SHP77 (cell line): ENCODE data around the gene SETD3.

Source experiments
- DNase-seq, 2 experiments: peaks; one replicate each; lab custom pipeline; 2025; lab: John Stamatoyannopoulos, UW

SETD3 gene

GRCh38 chr14:99393059-99393655 lies 87.5 kb downstream of the SETD3 start:
- peak; percentile 4 to 19 for DNase-seq

- no peak for DNase-seq
These were observed 89.0 kb downstream of the SETD3 start for GRCh38 chr14:99391671-99392070.

GRCh38 chr14:99389174-99389826 lies 91.4 kb downstream of the SETD3 start:
- DNase-seq, result peak in 1 of 2 experiments; percentile 27

GRCh38 chr14:99388286-99388685 lies 92.4 kb downstream of the SETD3 start:
- no peak for DNase-seq

- no peak for DNase-seq
These were observed 92.8 kb downstream of the SETD3 start for GRCh38 chr14:99387880-99388279.

- no peak for DNase-seq
These were observed 95.9 kb downstream of the SETD3 start for GRCh38 chr14:99384450-99385417.

- no peak for DNase-seq
These were observed 96.9 kb downstream of the SETD3 start for GRCh38 chr14:99383472-99384449.

GRCh38 chr14:99382781-99383471 lies 97.7 kb downstream of the SETD3 start:
- no peak for DNase-seq

GRCh38 chr14:99382071-99382470 lies 98.6 kb downstream of the SETD3 start:
- DNase-seq, result no peak

GRCh38 chr14:99381688-99382060 lies 99.0 kb downstream of the SETD3 start:
- DNase-seq, result no peak

GRCh38 chr14:99380991-99381687 lies 99.5 kb downstream of the SETD3 start:
- DNase-seq, result no peak

- no peak for DNase-seq
These were observed 100.3 kb downstream of the SETD3 start for GRCh38 chr14:99380402-99380801.

GRCh38 chr14:99378782-99379214 lies 101.9 kb downstream of the SETD3 start:
- DNase-seq, result no peak

- DNase-seq, result no peak
These were observed 102.7 kb downstream of the SETD3 start for GRCh38 chr14:99377951-99378350.

GRCh38 chr14:99374964-99375363 lies 105.7 kb downstream of the SETD3 start:
- DNase-seq, result no peak

- no peak for DNase-seq
These were observed 116.9 kb downstream of the SETD3 start for GRCh38 chr14:99363616-99364290.

- no peak for DNase-seq
These were observed 117.6 kb downstream of the SETD3 start for GRCh38 chr14:99363051-99363450.

GRCh38 chr14:99361596-99362215 lies 119.0 kb downstream of the SETD3 start:
- no peak for DNase-seq
